Astrocyte (in vitro differentiated cells and primary cell): ENCODE data around the gene KLHL26. TPM values are rescaled to one million over a fixed set of nuclear protein-coding genes. Genes with fewer than 3 reads are reported as not detected.
"Not testable (repeated sequence)": the region's sequence is repeated elsewhere in the genome, so short reads cannot be mapped to it uniquely, and the experiment has no call there.

Experiments used
- DNase-seq: peaks from one replicate; pipeline ENCODE4 v3.0.0-alpha.2; 2010; ENCODE audit warnings: low read depth
- FAIRE-seq: peaks from 2 replicates; lab custom pipeline; 2011; peaks lifted over from hg19 to GRCh38; lab: Jason Lieb, UNC
- H2AFZ ChIP-seq: 2 replicates; pipeline ENCODE4 v1.6.0; 2012; ENCODE audit warnings: low read depth, low read length, inconsistent platforms
- H3K27ac ChIP-seq: 2 replicates; pipeline ENCODE4 v1.5.1; 2011; ENCODE audit warnings: low read depth, low read length, inconsistent platforms
- H3K27me3 ChIP-seq: 2 replicates; pipeline ENCODE4 v1.6.0; 2011; ENCODE audit warnings: low read length, inconsistent platforms; ENCODE audit not compliant: insufficient read depth
- H3K36me3 ChIP-seq: 2 replicates; pipeline ENCODE4 v1.5.1; 2011; ENCODE audit warnings: low read length, inconsistent platforms; ENCODE audit not compliant: insufficient read depth
- H3K4me1 ChIP-seq: 2 replicates; pipeline ENCODE4 v1.5.1; 2011; ENCODE audit warnings: low read length, inconsistent platforms; ENCODE audit not compliant: insufficient read depth
- H3K4me2 ChIP-seq: 2 replicates; pipeline ENCODE4 v1.6.0; 2012; ENCODE audit warnings: low read length, inconsistent platforms
- H3K4me3 ChIP-seq: 2 replicates; pipeline ENCODE4 v1.5.1; 2011; ENCODE audit warnings: low read depth, mild to moderate bottlenecking, low read length, inconsistent platforms; ENCODE audit not compliant: insufficient read depth
- H3K79me2 ChIP-seq: 2 replicates; pipeline ENCODE4 v1.6.0; 2012; ENCODE audit warnings: mild to moderate bottlenecking, low read length, inconsistent platforms; ENCODE audit not compliant: insufficient read depth
- H3K9ac ChIP-seq: 2 replicates; pipeline ENCODE4 v1.6.0; 2012; ENCODE audit warnings: mild to moderate bottlenecking, low read length, inconsistent platforms
- H3K9me3 ChIP-seq: 2 replicates; pipeline ENCODE4 v1.5.1; 2012; ENCODE audit warnings: low read depth, mild to moderate bottlenecking, low read length, inconsistent platforms; ENCODE audit not compliant: insufficient read depth
- H4K20me1 ChIP-seq: 2 replicates; pipeline ENCODE4 v1.6.0; 2012; ENCODE audit warnings: low read length, inconsistent platforms; ENCODE audit not compliant: insufficient read depth
- H3K27ac Mint-ChIP-seq: one replicate; pipeline ENCODE4 v1.8.0; 2021; ENCODE audit warnings: mild to moderate bottlenecking, mixed read lengths; ENCODE audit not compliant: unreplicated experiment
- H3K27me3 Mint-ChIP-seq: one replicate; pipeline ENCODE4 v1.8.0; 2021; ENCODE audit warnings: low read depth, mixed read lengths; ENCODE audit not compliant: unreplicated experiment
- H3K36me3 Mint-ChIP-seq: one replicate; pipeline ENCODE4 v1.8.0; 2021; ENCODE audit warnings: low read depth, mixed read lengths; ENCODE audit not compliant: unreplicated experiment
- H3K4me1 Mint-ChIP-seq: one replicate; pipeline ENCODE4 v1.8.0; 2021; ENCODE audit warnings: low read depth, mixed read lengths; ENCODE audit not compliant: unreplicated experiment
- H3K4me3 Mint-ChIP-seq: one replicate; pipeline ENCODE4 v1.8.0; 2021; ENCODE audit warnings: mild to moderate bottlenecking, moderate library complexity, mixed read lengths; ENCODE audit not compliant: unreplicated experiment
- H3K9me3 Mint-ChIP-seq: one replicate; pipeline ENCODE4 v1.8.0; 2021; ENCODE audit warnings: mild to moderate bottlenecking, mixed read lengths; ENCODE audit not compliant: unreplicated experiment
- EZH2 ChIP-seq: IDR thresholded peaks from 2 replicates; pipeline ENCODE4 v1.6.1; 2012; ENCODE audit warnings: mild to moderate bottlenecking, low read length, inconsistent platforms; ENCODE audit not compliant: insufficient read depth
- total RNA-seq: library from RNA; stranded (reverse); gene quantifications from 2 replicates; pipeline ENCODE4 v1.2.1, GENCODE V29; 2021
- TF ChIP-seq, protein P1 (sequence below): IDR thresholded peaks from 2 replicates; pipeline ENCODE4 v1.5.1; 2011; ENCODE audit warnings: low read depth, mild to moderate bottlenecking, inconsistent platforms, low read length, moderate library complexity; ENCODE audit not compliant: insufficient read depth

Gene KLHL26
- total RNA-seq, 1 donor from 2014 or later = 4.4 TPM

DNA sequence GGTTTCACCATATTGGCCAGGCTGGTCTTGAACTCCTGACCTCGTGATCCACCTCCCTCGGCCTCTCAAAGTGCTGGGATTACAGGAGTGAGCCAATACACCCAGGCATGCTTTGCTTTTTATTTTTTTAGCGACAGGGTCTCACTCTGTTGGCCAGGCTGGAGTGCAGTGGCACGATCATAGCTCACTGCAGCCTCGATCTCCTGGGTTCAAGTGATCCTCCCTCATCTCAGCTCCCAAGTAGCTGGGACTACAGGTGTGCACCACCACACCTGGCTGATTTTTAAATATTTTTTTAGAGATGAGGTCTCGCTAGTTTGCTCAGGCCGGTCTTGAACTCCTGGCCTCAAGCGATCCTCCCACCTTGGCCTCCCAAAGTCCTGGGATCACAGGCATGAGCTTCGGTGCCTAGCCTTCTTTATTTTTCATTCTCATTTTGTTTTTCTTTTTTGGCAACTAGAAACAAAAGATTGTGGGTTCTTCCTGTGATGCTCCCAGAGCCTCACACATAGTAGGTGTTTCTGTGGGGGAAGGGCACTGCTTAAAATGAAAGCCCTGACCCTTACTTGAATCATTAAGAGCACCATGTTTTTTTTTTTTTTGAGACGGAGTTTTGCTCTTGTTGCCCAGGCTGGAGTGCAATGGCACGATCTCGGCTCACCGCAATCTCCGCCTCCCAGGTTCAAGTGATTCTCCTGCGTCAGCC lies 36.0 kb upstream of the KLHL26 start:
- not testable (repeated sequence) for H3K9me3 ChIP-seq, H3K9me3 Mint-ChIP-seq, H2AFZ ChIP-seq, H3K9ac ChIP-seq, H3K4me3 ChIP-seq, H3K4me1 ChIP-seq, H3K4me1 Mint-ChIP-seq, FAIRE-seq, H3K79me2 ChIP-seq, H3K36me3 Mint-ChIP-seq, H4K20me1 ChIP-seq, H3K36me3 ChIP-seq, DNase-seq, H3K4me2 ChIP-seq, H3K27ac Mint-ChIP-seq, H3K27ac ChIP-seq, H3K4me3 Mint-ChIP-seq
- H3K27me3 ChIP-seq = peaks cover 15% of the 10 kb centered on the region
- peaks cover 53% of the 10 kb centered on the region for H3K27me3 Mint-ChIP-seq

DNA sequence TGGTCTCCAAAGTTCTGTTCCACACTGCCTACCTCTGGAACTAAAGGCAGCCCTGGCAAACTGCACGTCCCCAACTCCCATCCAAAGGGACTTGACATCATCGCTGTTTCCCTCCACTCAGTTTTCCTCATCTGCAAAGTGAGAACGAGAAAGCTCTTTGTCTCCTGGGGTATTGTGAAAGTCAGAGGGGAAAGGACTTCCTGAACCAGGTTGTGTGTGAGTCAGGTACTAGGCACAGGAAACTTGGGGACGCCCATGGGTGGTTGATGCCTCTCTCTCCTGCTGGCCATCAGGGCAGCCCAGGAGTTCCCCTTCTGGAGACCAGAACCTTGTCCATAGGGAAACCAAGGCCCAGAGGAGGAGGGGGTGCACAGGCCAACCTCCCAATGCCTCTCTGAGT lies 35.0 kb upstream of the KLHL26 start:
- Histone ChIP-seq H3K9ac (no peak overlapping the region), H3K27me3 (peaks cover 15% of the 10 kb centered on the region), H3K4me1 (no peaks in the 10 kb centered on the region), H3K36me3 (no peaks in the 10 kb centered on the region), H3K4me3 (no peak overlapping the region), H3K79me2 (no peaks in the 10 kb centered on the region), H3K27ac (no peak overlapping the region), H4K20me1 (no peaks in the 10 kb centered on the region), H2AFZ (no peak overlapping the region), H3K9me3 (no peaks in the 10 kb centered on the region), H3K4me2 (no peak overlapping the region)
- Mint-ChIP-seq H3K27me3 (peaks cover 46% of the 10 kb centered on the region), H3K27ac (no peak overlapping the region), H3K9me3 (no peaks in the 10 kb centered on the region), H3K4me1 (peaks cover 5% of the 10 kb centered on the region), H3K4me3 (peak overlapping the region; percentile 45), H3K36me3 (peaks cover 3% of the 10 kb centered on the region)
- FAIRE-seq (no peak), DNase-seq (no peak)
- TF ChIP-seq EZH2 = no peak
- TF ChIP-seq, protein P1, sequence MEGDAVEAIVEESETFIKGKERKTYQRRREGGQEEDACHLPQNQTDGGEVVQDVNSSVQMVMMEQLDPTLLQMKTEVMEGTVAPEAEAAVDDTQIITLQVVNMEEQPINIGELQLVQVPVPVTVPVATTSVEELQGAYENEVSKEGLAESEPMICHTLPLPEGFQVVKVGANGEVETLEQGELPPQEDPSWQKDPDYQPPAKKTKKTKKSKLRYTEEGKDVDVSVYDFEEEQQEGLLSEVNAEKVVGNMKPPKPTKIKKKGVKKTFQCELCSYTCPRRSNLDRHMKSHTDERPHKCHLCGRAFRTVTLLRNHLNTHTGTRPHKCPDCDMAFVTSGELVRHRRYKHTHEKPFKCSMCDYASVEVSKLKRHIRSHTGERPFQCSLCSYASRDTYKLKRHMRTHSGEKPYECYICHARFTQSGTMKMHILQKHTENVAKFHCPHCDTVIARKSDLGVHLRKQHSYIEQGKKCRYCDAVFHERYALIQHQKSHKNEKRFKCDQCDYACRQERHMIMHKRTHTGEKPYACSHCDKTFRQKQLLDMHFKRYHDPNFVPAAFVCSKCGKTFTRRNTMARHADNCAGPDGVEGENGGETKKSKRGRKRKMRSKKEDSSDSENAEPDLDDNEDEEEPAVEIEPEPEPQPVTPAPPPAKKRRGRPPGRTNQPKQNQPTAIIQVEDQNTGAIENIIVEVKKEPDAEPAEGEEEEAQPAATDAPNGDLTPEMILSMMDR = no peak

DNA sequence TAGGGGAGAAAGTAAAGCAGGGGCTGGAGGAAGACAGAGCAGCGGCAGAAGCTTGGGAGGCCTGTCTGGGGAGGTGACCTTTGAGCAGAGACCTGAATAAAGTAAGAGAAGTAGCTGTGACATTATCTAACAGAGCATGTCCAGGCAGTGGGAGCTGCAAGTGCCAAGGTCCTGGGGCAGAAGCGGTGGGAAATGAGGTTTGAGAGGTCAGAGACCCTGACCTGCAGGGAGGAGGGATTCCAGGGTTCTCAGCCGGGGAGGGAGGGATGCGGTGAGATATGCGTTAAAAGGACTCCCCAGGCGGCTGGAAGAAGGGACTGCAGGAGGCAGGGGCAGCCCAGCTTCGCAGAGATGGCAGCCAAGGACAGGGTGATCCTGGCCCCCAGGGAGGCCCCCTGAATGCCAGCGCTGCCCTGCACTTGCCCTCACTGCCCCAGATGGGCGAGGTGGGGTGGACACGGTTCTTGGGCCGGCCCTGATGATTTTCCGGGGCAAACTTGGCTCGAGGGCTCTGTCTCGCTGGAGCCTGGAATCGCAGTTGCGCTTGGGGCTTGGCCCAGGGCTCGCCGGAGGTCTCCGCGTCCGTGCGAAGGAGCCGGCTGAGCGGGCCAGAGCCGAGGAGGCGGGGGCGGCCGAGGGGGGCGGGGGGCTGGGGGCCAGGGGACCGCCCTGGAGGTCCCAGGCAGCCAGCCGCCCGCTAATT lies 33.4 kb upstream of the KLHL26 start:
- peak overlapping the region; percentile 47 for H2AFZ ChIP-seq
- H3K4me1 Mint-ChIP-seq = peaks cover 5% of the 10 kb centered on the region
- peaks cover 52% of the 10 kb centered on the region for H3K27me3 Mint-ChIP-seq
- TF ChIP-seq, protein P1 = no peak
- TF ChIP-seq EZH2 = peak; percentile 22
- FAIRE-seq = no peak
- no peaks in the 10 kb centered on the region for H3K36me3 ChIP-seq
- H3K9me3 ChIP-seq = no peaks in the 10 kb centered on the region
- no peak overlapping the region for H3K27ac ChIP-seq
- H3K9me3 Mint-ChIP-seq = no peaks in the 10 kb centered on the region
- no peak overlapping the region for H3K4me3 ChIP-seq
- peaks cover 3% of the 10 kb centered on the region for H3K4me1 ChIP-seq
- peaks cover 3% of the 10 kb centered on the region for H3K36me3 Mint-ChIP-seq
- peak overlapping the region; percentile 76 for H3K4me2 ChIP-seq
- peaks cover 4% of the 10 kb centered on the region for H4K20me1 ChIP-seq
- no peak for DNase-seq
- peaks cover 28% of the 10 kb centered on the region for H3K27me3 ChIP-seq
- H3K27ac Mint-ChIP-seq = peak overlapping the region; percentile 50
- peak overlapping the region; percentile 47 for H3K4me3 Mint-ChIP-seq
- no peaks in the 10 kb centered on the region for H3K79me2 ChIP-seq
- no peak overlapping the region for H3K9ac ChIP-seq
